ENCODE measurements around the gene TFB2M. TPM values are rescaled to one million over a fixed set of nuclear protein-coding genes. Genes with fewer than 3 reads are reported as not detected.
"Not testable (repeated sequence)": the region's sequence is repeated elsewhere in the genome, so short reads cannot be mapped to it uniquely, and the experiment has no call there.

The TFB2M gene
- total and polyA plus RNA-seq, 7 experiments from 2014 or later = 9.5 to 18.2 (median 10.8) TPM

DNA sequence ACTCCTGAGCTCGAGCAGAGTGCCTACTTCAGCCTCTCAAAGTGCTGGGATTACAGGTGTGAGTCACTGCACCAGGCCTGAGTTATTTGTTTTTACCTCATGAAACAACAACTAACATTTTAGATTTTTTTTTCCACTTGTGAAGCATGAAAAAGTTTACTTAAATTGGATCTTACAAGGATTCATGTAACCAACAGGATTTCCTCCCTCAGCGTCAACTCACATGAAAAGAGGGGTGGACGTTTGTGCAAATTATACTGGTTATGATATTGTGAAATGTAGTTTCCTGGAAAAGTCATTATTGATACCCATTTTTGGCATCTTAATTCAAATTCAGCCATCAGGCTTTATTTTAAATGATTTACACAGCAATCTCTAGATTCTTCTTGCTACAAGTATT lies 6.7 kb upstream of the TFB2M start:
- Histone ChIP-seq H3K9me3 (ENCODE audit: control insufficient read depth in 2 of 3, low read length in 3 of 3) (no peaks in the 10 kb centered on the region), H3K27me3 (ENCODE audit: control insufficient read depth in 2 of 2, insufficient read depth in 2 of 2, low read length in 2 of 2) (no peaks in the 10 kb centered on the region), H3K36me3 (ENCODE audit: control insufficient read depth in 2 of 3, insufficient read depth in 3 of 3, low read length in 3 of 3) (no peaks in the 10 kb centered on the region), H3K4me1 (ENCODE audit: control insufficient read depth in 2 of 2, insufficient read depth in 2 of 2, low read length in 2 of 2) (peaks cover 26 to 62% of the 10 kb centered on the region in 2 donors), H3K27ac (ENCODE audit: low read depth, low read length) (peak overlapping the region; percentile 48), H3K4me3 (ENCODE audit: low read length) (no peak overlapping the region)
- Mint-ChIP-seq H3K9me3 (no peaks in the 10 kb centered on the region), H3K4me3 (peak overlapping the region; percentile 30 to 91 (median 72)), H3K4me1 (peaks cover 45 to 86% (median 64%) of the 10 kb centered on the region in 7 donors), H3K27ac (peak overlapping the region; percentile 29 to 98 (median 87)), H3K36me3 (peaks cover 4 to 25% (median 15%) of the 10 kb centered on the region in 5 donors), H3K27me3 (no peaks in the 10 kb centered on the region)
- ATAC-seq (no peak), DNase-seq (peak in 1 of 9 donors; percentile 11)
- ChIA-PET CTCF (no interaction called here), POLR2A (interaction anchor here (1.7 kb wide), 1 partner anchor 13 kb away, joined by 3 read pairs; no protein-coding TSS in a partner anchor)
- intact Hi-C loops (cut with micrococcal nuclease) = no loop called here

- H3K4me3 ChIP-seq (ENCODE audit: low read length) = peak overlapping the region; percentile 9
- H3K27me3 ChIP-seq (ENCODE audit: control insufficient read depth in 2 of 2, insufficient read depth in 2 of 2, low read length in 2 of 2) = no peaks in the 10 kb centered on the region
- Mint-ChIP-seq H3K9me3 (no peaks in the 10 kb centered on the region), H3K27ac (peak overlapping the region; percentile 9 to 100 (median 95)), H3K36me3 (peaks cover 4 to 20% (median 11%) of the 10 kb centered on the region in 5 donors), H3K27me3 (no peaks in the 10 kb centered on the region), H3K4me1 (peaks cover 41 to 86% (median 62%) of the 10 kb centered on the region in 7 donors), H3K4me3 (peak overlapping the region; percentile 7 to 91 (median 83))
- H3K36me3 ChIP-seq (ENCODE audit: control insufficient read depth in 2 of 3, insufficient read depth in 3 of 3, low read length in 3 of 3) = no peaks in the 10 kb centered on the region
- DNase-seq (no peak), ATAC-seq (no peak)
- no peaks in the 10 kb centered on the region for H3K9me3 ChIP-seq (ENCODE audit: control insufficient read depth in 2 of 3, low read length in 3 of 3)
- ChIA-PET POLR2A (interaction anchor here (1.0 kb wide), 1 partner anchor 9 kb away, joined by 4 read pairs; no protein-coding TSS in a partner anchor), CTCF (no interaction called here)
- H3K27ac ChIP-seq (ENCODE audit: low read depth, low read length) = peak overlapping the region; percentile 89
- H3K4me1 ChIP-seq (ENCODE audit: control insufficient read depth in 2 of 2, insufficient read depth in 2 of 2, low read length in 2 of 2) = peaks cover 30 to 55% of the 10 kb centered on the region in 2 donors
- intact Hi-C loops (cut with micrococcal nuclease) = no loop called here
Measured at GRCh38 chr1:246571953-246572352, 5.9 kb upstream of the TFB2M start.

GRCh38 chr1:246571309-246571708 lies 5.2 kb upstream of the TFB2M start:
- peak overlapping the region; percentile 17 for H3K4me3 ChIP-seq (ENCODE audit: low read length)
- H3K4me1 Mint-ChIP-seq = peaks cover 38 to 83% (median 56%) of the 10 kb centered on the region in 7 donors
- not testable (repeated sequence) for ATAC-seq

DNA sequence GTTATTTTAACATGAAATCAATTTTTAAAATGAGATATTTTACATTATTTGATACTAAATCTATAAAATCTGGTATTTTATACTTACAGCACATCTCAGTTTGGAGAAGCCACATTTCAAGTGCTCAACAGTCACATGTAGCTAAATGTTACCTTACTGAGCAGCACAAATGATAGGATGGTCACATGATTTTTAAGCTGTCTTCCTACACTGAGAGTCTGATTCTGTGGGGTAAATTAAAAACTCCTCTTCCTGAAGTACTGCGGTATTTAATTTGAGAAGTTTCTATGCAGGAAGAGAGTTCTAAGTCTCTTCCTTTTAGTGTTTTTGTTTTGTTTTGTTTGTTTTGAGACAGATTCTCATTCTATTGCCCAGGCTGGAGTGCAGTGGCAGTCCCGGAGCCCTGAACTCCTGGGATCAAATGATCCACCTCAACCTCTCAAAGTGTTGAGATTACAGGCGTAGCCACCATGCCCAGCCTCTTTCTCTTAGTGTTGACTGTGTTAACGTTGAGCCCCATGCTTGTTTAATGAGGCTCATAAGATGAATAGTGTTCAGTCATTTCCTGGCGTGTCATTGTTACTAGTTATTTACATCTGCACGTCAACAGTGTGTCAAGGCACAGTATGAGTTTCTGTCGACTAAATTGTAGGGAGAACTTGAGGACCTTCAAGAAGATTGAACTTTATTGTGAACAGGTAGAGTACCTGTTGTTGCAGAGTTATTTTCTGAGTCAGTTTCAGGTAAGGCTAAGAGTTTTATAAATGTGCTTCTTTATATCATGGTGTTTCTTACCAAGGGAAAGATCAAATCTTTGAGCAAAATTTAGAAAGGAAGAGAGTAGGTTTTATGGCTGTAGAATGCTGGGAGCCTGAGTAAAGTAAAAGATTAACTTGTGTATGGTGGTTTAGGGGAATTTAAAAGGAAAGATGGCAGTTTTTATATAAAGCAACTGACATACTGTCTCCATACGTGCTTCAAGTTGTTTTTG lies 3.5 kb upstream of the TFB2M start:
- Histone ChIP-seq H3K27ac (ENCODE audit: low read depth, low read length) (peak overlapping the region; percentile 89), H3K9me3 (ENCODE audit: control insufficient read depth in 2 of 3, low read length in 3 of 3) (no peaks in the 10 kb centered on the region), H3K27me3 (ENCODE audit: control insufficient read depth in 2 of 2, insufficient read depth in 2 of 2, low read length in 2 of 2) (no peaks in the 10 kb centered on the region), H3K4me1 (ENCODE audit: control insufficient read depth in 2 of 2, insufficient read depth in 2 of 2, low read length in 2 of 2) (peaks cover 39 to 59% of the 10 kb centered on the region in 2 donors), H3K36me3 (ENCODE audit: control insufficient read depth in 2 of 3, insufficient read depth in 3 of 3, low read length in 3 of 3) (peaks cover 0 to 13% (median 0%) of the 10 kb centered on the region in 3 experiments), H3K4me3 (ENCODE audit: low read length) (peak overlapping the region; percentile 37)
- ChIA-PET CTCF (interaction anchor here (1.0 kb wide), 1 partner anchor 61 kb away, joined by 3 read pairs; no protein-coding TSS in a partner anchor), POLR2A (interaction anchor here (0.7 to 2.0 kb wide), 5 partner anchors 9 to 80 kb away, joined by 3 to 6 read pairs (median 4); no protein-coding TSS in a partner anchor)
- H3K4me3 Mint-ChIP-seq = peak overlapping the region; percentile 68 to 98 (median 88)
- no peaks in the 10 kb centered on the region for H3K27me3 Mint-ChIP-seq
- H3K9me3 Mint-ChIP-seq = peaks cover 0 to 2% (median 0%) of the 10 kb centered on the region in 11 donors
- H3K4me1 Mint-ChIP-seq = peaks cover 40 to 81% (median 53%) of the 10 kb centered on the region in 7 donors
- ATAC-seq (peak; percentile 58), DNase-seq (peak in 8 of 9 donors; percentile 26 to 79 (median 66))
- peaks cover 0 to 16% (median 4%) of the 10 kb centered on the region in 5 donors for H3K36me3 Mint-ChIP-seq
- H3K27ac Mint-ChIP-seq = peak overlapping the region; percentile 92 to 100 (median 96)
- intact Hi-C loops (cut with micrococcal nuclease) = loop anchor here (2.0 to 10.0 kb wide), 6 partner anchors 31 to 838 kb away; partner anchors contain the start of gene ZNF496 (in 1 of the 2)

More at GRCh38 chr1:246571309-246571708, 5.2 kb upstream of the TFB2M start:
- H3K36me3 ChIP-seq (ENCODE audit: control insufficient read depth in 2 of 3, insufficient read depth in 3 of 3, low read length in 3 of 3); intact Hi-C loops (cut with micrococcal nuclease); H3K9me3 Mint-ChIP-seq; H3K27me3 Mint-ChIP-seq; H3K9me3 ChIP-seq (ENCODE audit: control insufficient read depth in 2 of 3, low read length in 3 of 3); H3K27me3 ChIP-seq (ENCODE audit: control insufficient read depth in 2 of 2, insufficient read depth in 2 of 2, low read length in 2 of 2); CTCF ChIA-PET: not testable (repeated sequence)
- H3K27ac Mint-ChIP-seq = peak overlapping the region; percentile 89 to 100 (median 95)
- peak in 7 of 9 donors; percentile 27 to 59 (median 49) for DNase-seq
- POLR2A ChIA-PET = interaction anchor here (1.0 kb wide), 1 partner anchor 10 kb away, joined by 4 read pairs; no protein-coding TSS in a partner anchor
- Histone ChIP-seq H3K4me1 (ENCODE audit: control insufficient read depth in 2 of 2, insufficient read depth in 2 of 2, low read length in 2 of 2) (peaks cover 30 to 49% of the 10 kb centered on the region in 2 donors), H3K27ac (ENCODE audit: low read depth, low read length) (peak overlapping the region; percentile 89)
- H3K4me3 Mint-ChIP-seq = peak overlapping the region; percentile 68 to 98 (median 84)
- peaks cover 4 to 19% (median 10%) of the 10 kb centered on the region in 5 donors for H3K36me3 Mint-ChIP-seq

GRCh38 chr1:246567646-246568235 lies 1.7 kb upstream of the TFB2M start:
- Mint-ChIP-seq H3K4me1 (peaks cover 36 to 75% (median 50%) of the 10 kb centered on the region in 7 donors), H3K36me3 (peaks cover 0 to 12% (median 4%) of the 10 kb centered on the region in 5 donors), H3K9me3 (peaks cover 0 to 2% (median 0%) of the 10 kb centered on the region in 11 donors), H3K27me3 (no peaks in the 10 kb centered on the region), H3K4me3 (peak overlapping the region; percentile 93 to 99 (median 98)), H3K27ac (peak overlapping the region; percentile 90 to 99 (median 96))
- H3K9me3 ChIP-seq (ENCODE audit: control insufficient read depth in 2 of 3, low read length in 3 of 3) = no peaks in the 10 kb centered on the region
- no peaks in the 10 kb centered on the region for H3K27me3 ChIP-seq (ENCODE audit: control insufficient read depth in 2 of 2, insufficient read depth in 2 of 2, low read length in 2 of 2)
- ChIA-PET CTCF (interaction anchor here (0.6 to 1.0 kb wide), 3 partner anchors 32 to 1962 kb away, joined by 3 to 6 read pairs (median 5); no protein-coding TSS in a partner anchor), POLR2A (interaction anchor here (0.6 to 2.7 kb wide), 8 partner anchors 8 to 1701 kb away, joined by 3 to 10 read pairs (median 4); partner anchors contain the start of gene SMYD3)
- H3K4me3 ChIP-seq (ENCODE audit: low read length) = peak overlapping the region; percentile 84
- H3K36me3 ChIP-seq (ENCODE audit: control insufficient read depth in 2 of 3, insufficient read depth in 3 of 3, low read length in 3 of 3) = peaks cover 0 to 14% (median 0%) of the 10 kb centered on the region in 3 experiments
- intact Hi-C loops (cut with micrococcal nuclease) = loop anchor here (1.0 to 10.0 kb wide), 9 partner anchors 10 to 1597 kb away; partner anchors contain the start of gene ZNF496 (in 1 of the 2)
- H3K4me1 ChIP-seq (ENCODE audit: control insufficient read depth in 2 of 2, insufficient read depth in 2 of 2, low read length in 2 of 2) = peaks cover 39 to 53% of the 10 kb centered on the region in 2 donors
- no peak for DNase-seq
- ATAC-seq = no peak
- peak overlapping the region; percentile 89 for H3K27ac ChIP-seq (ENCODE audit: low read depth, low read length)
